Hepatocyte (in vitro differentiated cells): Measurements from ENCODE around the gene FBXO48.

ENCODE experiments used
- CTCF ChIP-seq: fragments of 200-600 bp; sonication (generic); IDR thresholded peaks from 2 replicates; pipeline ENCODE4 v1.5.1; 2016; ENCODE audit warnings: antibody characterized with exemption, mild to moderate bottlenecking; ENCODE audit not compliant: poor library complexity
- EZH2 ChIP-seq: fragments of 200-600 bp; sonication (generic); IDR thresholded peaks from 2 replicates; pipeline ENCODE4 v1.6.1; 2016; ENCODE audit warnings: antibody characterized with exemption, mild to moderate bottlenecking, borderline replicate concordance
- EZH2phosphoT487 ChIP-seq: fragments of 200-600 bp; sonication (generic); IDR thresholded peaks from one replicate; pipeline ENCODE4 v1.6.1; 2018; ENCODE audit warnings: antibody characterized with exemption, mild to moderate bottlenecking, low read depth, moderate library complexity; ENCODE audit not compliant: unreplicated experiment, severe bottlenecking

- TF ChIP-seq CTCF (no peak), EZH2 (no peak), EZH2phosphoT487 (no peak)
These were observed 28.4 kb downstream of the FBXO48 start for GRCh38 chr2:68438455-68439303.
